NT2/D1 (cell line): ENCODE data around the gene SYVN1.

Experiments used
- DNase-seq: peaks from one replicate; pipeline ENCODE4 v3.0.0-alpha.2; 2011; ENCODE audit warnings: low read depth, low spot score
- H3K27me3 ChIP-seq: 2 replicates; pipeline ENCODE4 v1.6.0; 2011; ENCODE audit warnings: mild to moderate bottlenecking; ENCODE audit not compliant: insufficient read length, insufficient read depth
- H3K36me3 ChIP-seq: 2 replicates; pipeline ENCODE4 v1.6.1; 2011; ENCODE audit warnings: mild to moderate bottlenecking, low read length, mixed read lengths; ENCODE audit not compliant: insufficient read depth, insufficient read length
- H3K4me1 ChIP-seq: 2 replicates; pipeline ENCODE4 v1.5.1; 2011; ENCODE audit not compliant: insufficient read depth, insufficient read length
- H3K4me3 ChIP-seq: 2 replicates; pipeline ENCODE4 v1.5.1; 2011; ENCODE audit warnings: low read depth; ENCODE audit not compliant: insufficient read length
- H3K9ac ChIP-seq: 2 replicates; pipeline ENCODE4 v1.6.0; 2011; ENCODE audit warnings: low read depth; ENCODE audit not compliant: insufficient read length
- H3K9me3 ChIP-seq: 2 replicates; pipeline ENCODE4 v1.5.1; 2011; ENCODE audit warnings: mild to moderate bottlenecking, low read length; ENCODE audit not compliant: insufficient read depth
- SUZ12 ChIP-seq: IDR thresholded peaks from 2 replicates; pipeline ENCODE4 v1.6.1; 2011; ENCODE audit not compliant: insufficient read length, insufficient read depth; ENCODE audit errors: extremely low read depth
- YY1 ChIP-seq: IDR thresholded peaks from 2 replicates; pipeline ENCODE4 v1.6.1; 2011; ENCODE audit not compliant: insufficient read length, insufficient read depth
- ZNF274 ChIP-seq: IDR thresholded peaks from 2 replicates; pipeline ENCODE4 v1.6.1; 2011; ENCODE audit warnings: mild to moderate bottlenecking, low read depth, low read length

Gene SYVN1

DNA sequence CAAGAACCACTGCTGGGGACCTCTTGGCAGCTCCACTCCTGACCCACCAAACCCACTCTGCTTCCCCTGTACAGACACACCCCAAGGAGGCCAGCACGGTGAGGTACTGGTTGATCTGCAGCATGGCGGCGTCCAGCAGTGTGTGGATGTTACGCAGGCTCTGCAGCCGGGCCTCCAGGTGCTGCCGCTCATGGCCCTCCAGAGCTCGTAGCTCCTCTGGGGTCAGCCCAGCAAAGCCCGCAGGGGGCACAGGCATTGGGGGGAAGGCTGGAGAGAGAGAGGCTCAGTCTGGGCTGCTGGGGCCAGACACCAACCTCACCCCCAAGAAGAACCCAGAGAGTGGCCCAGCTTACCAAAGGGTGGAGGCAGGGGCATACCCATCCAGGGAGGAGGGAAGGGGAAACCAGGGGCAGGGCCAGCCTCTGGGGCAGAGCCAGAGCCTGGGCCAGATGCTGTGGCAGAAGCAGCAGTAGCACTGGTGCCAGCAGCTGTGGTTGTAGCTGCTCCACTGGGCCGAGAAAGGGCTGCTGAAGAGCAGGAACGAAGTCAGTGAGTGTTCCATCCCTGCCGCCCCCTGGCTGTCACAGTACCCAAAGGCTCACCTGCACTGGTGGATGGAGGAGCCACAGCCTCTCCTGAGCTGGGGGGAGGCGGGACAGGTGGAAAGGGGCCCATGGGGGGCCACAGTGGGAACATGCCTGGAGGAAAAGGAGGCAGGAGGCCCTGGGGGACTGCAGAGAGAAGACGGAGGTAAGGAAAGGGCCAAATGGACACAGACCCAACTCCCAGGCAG lies 4.5 kb downstream of the SYVN1 start:
- no peaks in the 10 kb centered on the region for H3K9me3 ChIP-seq
- TF ChIP-seq YY1: no peak
- TF ChIP-seq SUZ12: no peak
- H3K4me1 ChIP-seq: peaks cover 18% of the 10 kb centered on the region
- H3K27me3 ChIP-seq: no peaks in the 10 kb centered on the region
- H3K36me3 ChIP-seq: peaks cover 82% of the 10 kb centered on the region
- no peak for DNase-seq
- no peak overlapping the region for H3K9ac ChIP-seq
- H3K4me3 ChIP-seq: no peak overlapping the region

DNA sequence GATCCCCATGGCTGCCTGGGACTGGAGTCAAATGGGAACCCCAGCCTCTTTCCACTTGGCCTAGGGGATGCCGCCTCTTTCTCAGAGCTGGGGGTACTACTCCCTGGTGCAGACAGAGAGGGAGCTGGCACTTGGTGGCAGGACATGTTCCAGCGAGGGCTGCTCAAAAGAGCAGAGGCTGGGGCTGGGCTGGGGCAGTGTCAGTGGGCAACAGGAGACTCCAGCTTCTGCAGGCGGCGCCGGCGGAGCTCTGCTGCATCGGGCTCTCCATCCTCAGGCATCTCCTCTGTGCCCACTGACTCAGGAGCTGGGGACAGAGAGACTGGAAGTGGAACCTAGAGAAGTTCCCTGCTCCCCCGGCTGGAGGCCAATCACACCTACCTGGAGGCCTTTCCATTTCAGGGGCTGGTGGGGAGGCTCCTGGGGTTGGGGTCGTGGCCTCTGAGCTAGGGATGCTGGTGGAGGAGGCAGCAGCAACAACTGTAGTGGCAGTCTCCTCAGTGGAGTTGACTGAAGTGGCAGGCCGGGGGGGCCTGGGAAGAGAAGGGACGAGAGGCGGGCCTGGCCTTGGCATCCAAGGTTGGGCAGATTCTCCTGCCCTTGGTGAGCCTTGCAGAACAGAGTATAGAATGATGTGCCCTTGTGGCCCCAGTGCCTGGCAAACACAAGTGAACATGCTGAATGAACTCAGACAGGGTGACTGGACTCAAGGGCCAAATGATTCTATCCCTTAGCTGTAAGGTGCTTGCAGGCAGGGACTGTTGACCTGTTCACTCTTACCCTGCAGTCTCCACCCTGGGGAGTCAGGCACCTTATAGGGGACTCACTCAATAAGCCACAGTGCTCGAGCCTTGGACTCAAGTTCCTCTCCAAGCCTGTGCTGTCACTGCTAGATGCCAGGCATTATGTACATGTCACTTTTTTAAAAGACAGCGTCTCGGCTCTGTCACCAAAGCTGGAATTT lies 5.9 kb downstream of the SYVN1 start:
- Histone ChIP-seq H3K4me1 (peaks cover 16% of the 10 kb centered on the region), H3K9ac (no peak overlapping the region), H3K36me3 (peaks cover 91% of the 10 kb centered on the region), H3K4me3 (no peak overlapping the region), H3K27me3 (no peaks in the 10 kb centered on the region), H3K9me3 (no peaks in the 10 kb centered on the region)
- TF ChIP-seq YY1 (no peak), SUZ12 (no peak), ZNF274 (no peak)
- DNase-seq: no peak

- H3K36me3 ChIP-seq: peaks cover 91% of the 10 kb centered on the region
- peaks cover 11% of the 10 kb centered on the region for H3K4me1 ChIP-seq
- TF ChIP-seq ZNF274 (no peak), SUZ12 (no peak), YY1 (no peak)
- H3K4me3 ChIP-seq: no peak overlapping the region
- H3K27me3 ChIP-seq: no peaks in the 10 kb centered on the region
- no peak for DNase-seq
- H3K9me3 ChIP-seq: no peaks in the 10 kb centered on the region
- no peak overlapping the region for H3K9ac ChIP-seq
Observed at GRCh38 chr11:65127473-65128181, 6.7 kb downstream of the SYVN1 start.

GRCh38 chr11:65126624-65127274 lies 7.6 kb downstream of the SYVN1 start:
- no peaks in the 10 kb centered on the region for H3K27me3 ChIP-seq
- peaks cover 9% of the 10 kb centered on the region for H3K4me1 ChIP-seq
- no peak for DNase-seq
- H3K4me3 ChIP-seq: no peak overlapping the region
- peak overlapping the region; percentile 14 for H3K9ac ChIP-seq
- TF ChIP-seq SUZ12 (no peak), ZNF274 (no peak), YY1 (no peak)
- H3K36me3 ChIP-seq: peaks cover 83% of the 10 kb centered on the region
- no peaks in the 10 kb centered on the region for H3K9me3 ChIP-seq

- Histone ChIP-seq H3K4me3 (no peak overlapping the region), H3K36me3 (peaks cover 84% of the 10 kb centered on the region), H3K4me1 (peaks cover 12% of the 10 kb centered on the region), H3K9me3 (no peaks in the 10 kb centered on the region), H3K27me3 (no peaks in the 10 kb centered on the region), H3K9ac (no peak overlapping the region)
- no peak for TF ChIP-seq ZNF274
- TF ChIP-seq SUZ12: no peak
- TF ChIP-seq YY1: no peak
- no peak for DNase-seq
Observed at GRCh38 chr11:65125197-65126056, 8.9 kb downstream of the SYVN1 start.
